Gastroesophageal sphincter (tissue), 3 donors: ENCODE data around the gene TACR1.

Experiments used
- POLR2A ChIP-seq, 2 donors: fragments of 450-650 bp; IDR thresholded peaks; one replicate each; pipeline ENCODE4 v1.6.1; 2017; ENCODE audit warnings: antibody characterized with exemption in 2 of 2, mild to moderate bottlenecking in 2 of 2, moderate library complexity in 1 of 2
- TF ChIP-seq, protein P1 (sequence below), 4 experiments: fragments of 200-600 bp in 2 of 4; fragments of 450-650 bp in 2 of 4; sonication (generic) in 1 of 4; IDR thresholded peaks; one replicate each; pipeline ENCODE4 v1.5.1; 2017 to 2019; ENCODE audit warnings: antibody characterized with exemption in 4 of 4, mild to moderate bottlenecking in 2 of 4, moderate library complexity in 2 of 4

DNA sequence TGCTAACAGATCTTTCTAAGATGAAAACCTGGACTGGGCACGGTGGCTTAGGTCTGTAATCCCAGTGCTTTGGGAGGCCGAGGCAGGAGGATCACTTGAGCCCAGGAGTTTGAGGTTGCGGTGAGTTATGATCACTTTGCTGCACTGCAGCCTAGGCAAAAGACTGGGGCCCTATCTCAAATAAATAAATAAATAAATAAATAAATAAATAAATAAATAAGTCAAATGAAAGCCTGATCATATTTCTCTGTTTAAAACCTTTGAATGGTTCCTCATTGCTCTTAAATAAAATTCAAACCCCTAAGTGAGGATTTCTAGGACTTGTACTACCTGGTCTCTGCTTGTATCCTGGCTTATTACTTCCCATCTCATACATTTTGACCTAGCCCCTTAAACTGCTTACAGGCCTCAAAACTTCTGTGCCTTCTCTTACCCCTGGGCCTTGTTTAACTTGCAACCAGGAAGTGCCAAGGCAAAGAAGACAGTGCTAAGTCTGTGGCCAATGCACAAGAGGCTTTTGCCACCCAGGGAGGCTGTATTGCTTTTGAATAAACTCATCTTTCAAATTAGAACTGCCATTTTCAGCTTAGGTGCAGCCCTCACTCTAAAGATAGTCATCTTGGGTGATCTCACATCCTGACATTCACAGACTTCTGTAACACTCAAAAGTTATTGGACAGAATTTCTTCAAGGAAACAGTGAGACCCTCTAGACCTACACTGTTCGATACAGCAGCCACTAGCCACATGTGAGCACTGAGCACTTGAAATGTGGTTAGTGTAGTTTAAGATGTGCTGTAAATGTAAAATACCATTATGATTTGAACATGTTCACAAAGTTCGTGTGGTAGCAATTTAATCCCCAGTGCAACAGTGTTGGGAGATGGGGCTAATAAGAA, 167.2 kb downstream of the TACR1 start:
- TF ChIP-seq, protein P1, sequence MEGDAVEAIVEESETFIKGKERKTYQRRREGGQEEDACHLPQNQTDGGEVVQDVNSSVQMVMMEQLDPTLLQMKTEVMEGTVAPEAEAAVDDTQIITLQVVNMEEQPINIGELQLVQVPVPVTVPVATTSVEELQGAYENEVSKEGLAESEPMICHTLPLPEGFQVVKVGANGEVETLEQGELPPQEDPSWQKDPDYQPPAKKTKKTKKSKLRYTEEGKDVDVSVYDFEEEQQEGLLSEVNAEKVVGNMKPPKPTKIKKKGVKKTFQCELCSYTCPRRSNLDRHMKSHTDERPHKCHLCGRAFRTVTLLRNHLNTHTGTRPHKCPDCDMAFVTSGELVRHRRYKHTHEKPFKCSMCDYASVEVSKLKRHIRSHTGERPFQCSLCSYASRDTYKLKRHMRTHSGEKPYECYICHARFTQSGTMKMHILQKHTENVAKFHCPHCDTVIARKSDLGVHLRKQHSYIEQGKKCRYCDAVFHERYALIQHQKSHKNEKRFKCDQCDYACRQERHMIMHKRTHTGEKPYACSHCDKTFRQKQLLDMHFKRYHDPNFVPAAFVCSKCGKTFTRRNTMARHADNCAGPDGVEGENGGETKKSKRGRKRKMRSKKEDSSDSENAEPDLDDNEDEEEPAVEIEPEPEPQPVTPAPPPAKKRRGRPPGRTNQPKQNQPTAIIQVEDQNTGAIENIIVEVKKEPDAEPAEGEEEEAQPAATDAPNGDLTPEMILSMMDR (IDR thresholded peaks at IDR 0.05): no peak
- TF ChIP-seq POLR2A (IDR thresholded peaks at IDR 0.05): no peak
